ENCODE measurements around the gene CAMKMT.

Gene CAMKMT

DNA sequence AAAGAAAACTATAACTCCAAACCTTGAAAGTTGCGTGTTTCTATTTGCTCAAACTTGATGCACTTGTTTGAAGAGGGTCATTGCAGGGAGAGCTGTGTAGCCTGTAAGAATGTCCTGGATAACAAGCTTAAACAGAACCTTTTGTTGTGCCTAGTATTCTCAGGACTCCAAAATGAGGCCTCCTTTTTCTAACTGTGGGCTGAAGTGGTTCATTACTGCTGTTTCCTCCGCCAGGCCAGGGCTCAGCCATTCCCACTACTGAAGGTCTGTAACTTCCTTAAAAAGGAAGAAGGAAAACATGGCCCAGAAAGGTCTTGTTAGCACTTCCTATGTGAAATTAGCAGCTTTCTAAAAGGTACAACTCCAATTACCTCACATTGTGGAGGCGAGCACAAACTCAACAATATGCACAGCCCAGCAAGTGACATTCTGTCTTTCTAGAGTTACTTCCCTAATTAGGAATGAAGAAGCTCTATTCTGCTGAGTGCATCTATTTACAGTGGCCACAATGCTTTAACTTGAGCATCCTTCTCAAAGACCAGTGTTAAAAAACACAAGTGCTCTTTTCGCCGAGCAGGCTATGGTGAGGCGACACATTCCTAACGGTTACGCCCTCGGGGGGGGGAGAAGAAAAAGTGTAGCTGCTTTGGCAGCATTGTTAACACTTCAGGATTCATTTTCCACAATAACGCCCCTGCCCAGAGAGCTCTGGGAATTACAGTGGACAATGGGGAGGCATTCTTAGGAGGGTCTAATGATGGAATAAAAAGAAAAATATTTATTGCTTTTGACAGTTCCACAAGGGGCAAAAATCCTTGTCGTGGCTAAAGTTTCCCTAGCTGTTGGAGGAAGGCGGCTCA is 442.9 kb downstream of the CAMKMT start:
- H3K4me3 ChIP-seq (ENCODE audit: low read length) = no peak overlapping the region

GRCh38 chr2:44805401-44806235 is 443.9 kb downstream of the CAMKMT start:
- Histone ChIP-seq H3K9me2 (replicated peaks; ENCODE audit: insufficient read depth, low read length) (no peaks in the 10 kb centered on the region), H3K36me3 (replicated peaks; ENCODE audit: insufficient read depth, low read length) (no peaks in the 10 kb centered on the region), H3K9ac (ENCODE audit: low read length) (no peak overlapping the region), H2AFZ (ENCODE audit: low read length) (no peak overlapping the region), H3K4me2 (ENCODE audit: low read depth, low read length) (no peak overlapping the region), H3K4me1 (ENCODE audit: low read length) (no peaks in the 10 kb centered on the region), H3F3A (ENCODE audit: insufficient read depth, low read length) (no peaks in the 10 kb centered on the region), H3K27ac (ENCODE audit: low read length) (no peak overlapping the region), H3K27me3 (replicated peaks; ENCODE audit: insufficient read depth, low read length) (no peaks in the 10 kb centered on the region), H3K79me2 (ENCODE audit: low read length) (no peaks in the 10 kb centered on the region), H4K20me1 (ENCODE audit: insufficient read depth, low read length) (no peaks in the 10 kb centered on the region), H3K4me3 (ENCODE audit: low read length) (no peak overlapping the region), H3K9me3 (replicated peaks; ENCODE audit: insufficient read depth, low read length) (no peaks in the 10 kb centered on the region)
- TF ChIP-seq, protein P1, sequence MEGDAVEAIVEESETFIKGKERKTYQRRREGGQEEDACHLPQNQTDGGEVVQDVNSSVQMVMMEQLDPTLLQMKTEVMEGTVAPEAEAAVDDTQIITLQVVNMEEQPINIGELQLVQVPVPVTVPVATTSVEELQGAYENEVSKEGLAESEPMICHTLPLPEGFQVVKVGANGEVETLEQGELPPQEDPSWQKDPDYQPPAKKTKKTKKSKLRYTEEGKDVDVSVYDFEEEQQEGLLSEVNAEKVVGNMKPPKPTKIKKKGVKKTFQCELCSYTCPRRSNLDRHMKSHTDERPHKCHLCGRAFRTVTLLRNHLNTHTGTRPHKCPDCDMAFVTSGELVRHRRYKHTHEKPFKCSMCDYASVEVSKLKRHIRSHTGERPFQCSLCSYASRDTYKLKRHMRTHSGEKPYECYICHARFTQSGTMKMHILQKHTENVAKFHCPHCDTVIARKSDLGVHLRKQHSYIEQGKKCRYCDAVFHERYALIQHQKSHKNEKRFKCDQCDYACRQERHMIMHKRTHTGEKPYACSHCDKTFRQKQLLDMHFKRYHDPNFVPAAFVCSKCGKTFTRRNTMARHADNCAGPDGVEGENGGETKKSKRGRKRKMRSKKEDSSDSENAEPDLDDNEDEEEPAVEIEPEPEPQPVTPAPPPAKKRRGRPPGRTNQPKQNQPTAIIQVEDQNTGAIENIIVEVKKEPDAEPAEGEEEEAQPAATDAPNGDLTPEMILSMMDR (IDR thresholded peaks at IDR 0.05; ENCODE audit: low read length) = no peak
- TF ChIP-seq EZH2 (optimal IDR thresholded peaks at IDR 0.05; ENCODE audit: low read depth, low read length) = no peak
- no peak for TF ChIP-seq EZH2phosphoT487 (IDR thresholded peaks at IDR 0.05; ENCODE audit: low read length)
- DNase-seq = no peak

More for the DNA sequence above, 442.9 kb downstream of the CAMKMT start:
- Histone ChIP-seq H3K27ac (ENCODE audit: low read length) (no peak overlapping the region), H3K4me2 (ENCODE audit: low read depth, low read length) (no peak overlapping the region), H3F3A (ENCODE audit: insufficient read depth, low read length) (no peaks in the 10 kb centered on the region), H3K9me2 (replicated peaks; ENCODE audit: insufficient read depth, low read length) (no peaks in the 10 kb centered on the region), H4K20me1 (ENCODE audit: insufficient read depth, low read length) (no peaks in the 10 kb centered on the region), H3K4me1 (ENCODE audit: low read length) (no peaks in the 10 kb centered on the region), H3K79me2 (ENCODE audit: low read length) (no peaks in the 10 kb centered on the region), H3K9me3 (replicated peaks; ENCODE audit: insufficient read depth, low read length) (no peaks in the 10 kb centered on the region), H3K27me3 (replicated peaks; ENCODE audit: insufficient read depth, low read length) (no peaks in the 10 kb centered on the region), H3K9ac (ENCODE audit: low read length) (no peak overlapping the region), H3K36me3 (replicated peaks; ENCODE audit: insufficient read depth, low read length) (no peaks in the 10 kb centered on the region), H2AFZ (ENCODE audit: low read length) (no peak overlapping the region)
- DNase-seq = no peak
- no peak for TF ChIP-seq EZH2 (optimal IDR thresholded peaks at IDR 0.05; ENCODE audit: low read depth, low read length)
- TF ChIP-seq EZH2phosphoT487 (IDR thresholded peaks at IDR 0.05; ENCODE audit: low read length) = no peak
- TF ChIP-seq, protein P1 (IDR thresholded peaks at IDR 0.05; ENCODE audit: low read length) = no peak

DNA sequence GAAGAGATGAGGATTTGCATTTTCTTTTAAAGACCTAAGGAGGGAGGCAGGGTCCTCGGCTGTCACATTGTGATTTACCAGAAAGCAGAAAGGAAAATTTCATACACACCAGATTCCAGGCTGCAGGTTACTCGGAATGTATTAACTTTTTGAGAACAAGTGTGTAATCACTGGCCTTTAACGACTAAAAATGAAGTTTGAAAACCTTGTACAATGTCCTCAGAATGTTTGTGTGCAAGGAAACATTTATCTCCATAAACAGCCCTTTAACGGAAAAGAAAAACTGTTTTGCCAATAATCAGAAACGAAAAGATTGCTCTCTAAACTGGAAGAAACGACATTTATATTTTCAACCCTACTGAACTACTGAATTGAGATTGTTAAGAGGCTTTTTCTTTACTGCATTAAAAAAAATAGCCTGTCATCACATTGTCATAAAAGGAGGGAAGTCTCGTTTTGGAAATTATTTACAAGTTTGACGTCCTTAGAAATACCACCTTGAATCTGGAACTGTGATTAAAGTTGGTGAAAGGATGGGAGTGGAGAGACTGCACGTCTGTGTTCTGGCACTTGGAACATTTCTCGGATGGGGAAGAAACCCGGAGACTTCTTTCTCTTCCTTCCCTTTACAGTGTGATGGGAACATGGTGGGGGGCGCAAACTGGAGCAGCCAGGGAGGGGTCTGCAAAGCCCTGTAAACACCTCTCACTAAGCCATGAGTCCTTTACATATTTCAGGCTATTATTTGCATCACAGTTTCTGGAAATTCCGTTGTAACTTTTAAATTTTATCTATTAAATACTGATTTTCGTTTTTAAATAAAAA is 445.7 kb downstream of the CAMKMT start:
- Histone ChIP-seq H3K27me3 (replicated peaks; ENCODE audit: insufficient read depth, low read length) (no peaks in the 10 kb centered on the region), H3K27ac (ENCODE audit: low read length) (no peak overlapping the region), H3K9me3 (replicated peaks; ENCODE audit: insufficient read depth, low read length) (no peaks in the 10 kb centered on the region), H3K79me2 (ENCODE audit: low read length) (no peaks in the 10 kb centered on the region), H3F3A (ENCODE audit: insufficient read depth, low read length) (no peaks in the 10 kb centered on the region), H4K20me1 (ENCODE audit: insufficient read depth, low read length) (no peaks in the 10 kb centered on the region), H3K4me1 (ENCODE audit: low read length) (no peaks in the 10 kb centered on the region), H3K4me2 (ENCODE audit: low read depth, low read length) (no peak overlapping the region), H3K9me2 (replicated peaks; ENCODE audit: insufficient read depth, low read length) (no peaks in the 10 kb centered on the region), H3K4me3 (ENCODE audit: low read length) (no peak overlapping the region), H2AFZ (ENCODE audit: low read length) (no peak overlapping the region), H3K9ac (ENCODE audit: low read length) (no peak overlapping the region), H3K36me3 (replicated peaks; ENCODE audit: insufficient read depth, low read length) (no peaks in the 10 kb centered on the region)
- no peak for TF ChIP-seq EZH2 (optimal IDR thresholded peaks at IDR 0.05; ENCODE audit: low read depth, low read length)
- DNase-seq = no peak
